ENCODE data around the gene PRKAB1.

GRCh38 chr12:119664642-119665041, 3.3 kb upstream of the PRKAB1 start:
- TF ChIP-seq EZH2 (IDR thresholded peaks at IDR 0.05; ENCODE audit: low read length, unreplicated experiment), result no peak
- TF ChIP-seq CTCF (conservative IDR thresholded peaks at IDR 0.05; ENCODE audit: low read depth, low read length), result no peak
- no peak for TF ChIP-seq EZH2phosphoT487 (IDR thresholded peaks at IDR 0.05; ENCODE audit: borderline replicate concordance, low read length)

Measured in PC-3 (cell line).